Activated T-cell treated with anti-CD3 and anti-CD28 coated beads, Interleukin-2, amount 50 U/mL, for 4 hours (primary cell): Measurements from ENCODE around the gene FHIT. TPM values are rescaled to one million over a fixed set of nuclear protein-coding genes. Genes with fewer than 3 reads are reported as not detected.
A peak's percentile ranks its signal among the peaks of the same experiment; 100 is the strongest.

ENCODE experiments used
- ATAC-seq, 2 donors: fragments of 200-7000 bp; cut with Tn5 transposase; one replicate each; pipeline ENCODE4 v1.10.0; 2021
- DNase-seq: peaks from one replicate; pipeline ENCODE4 v3.0.0-alpha.2; 2020
- H3K27me3 Mint-ChIP-seq: one replicate; pipeline ENCODE4 v1.8.0; 2021; ENCODE audit warnings: low read depth, mixed read lengths
- H3K36me3 Mint-ChIP-seq: one replicate; pipeline ENCODE4 v1.8.0; 2022; ENCODE audit warnings: mixed read lengths; ENCODE audit not compliant: insufficient read depth
- H3K4me1 Mint-ChIP-seq: one replicate; pipeline ENCODE4 v1.8.0; 2021; ENCODE audit warnings: low read depth, mixed read lengths
- H3K4me3 Mint-ChIP-seq: one replicate; pipeline ENCODE4 v1.8.0; 2021; ENCODE audit warnings: mild to moderate bottlenecking, moderate library complexity, mixed read lengths
- H3K9me3 Mint-ChIP-seq: one replicate; pipeline ENCODE4 v1.8.0; 2021; ENCODE audit warnings: mixed read lengths
- total RNA-seq, 3 donors: library from RNA; stranded (reverse); gene quantifications; one replicate each; pipeline ENCODE4 v1.2.1, GENCODE V29; 2021

Gene FHIT
- total RNA-seq, 3 donors from 2014 or later = 0.66 to 5.5 (median 2.4) TPM

- H3K27me3 Mint-ChIP-seq = no peaks in the 10 kb centered on the region
- ATAC-seq (no peak), DNase-seq (no peak)
- no peak overlapping the region for H3K4me3 Mint-ChIP-seq
- peaks cover 9% of the 10 kb centered on the region for H3K9me3 Mint-ChIP-seq
- peaks cover 17% of the 10 kb centered on the region for H3K36me3 Mint-ChIP-seq
- H3K4me1 Mint-ChIP-seq = peaks cover 28% of the 10 kb centered on the region
Observed at GRCh38 chr3:59788133-59788532, 1463.1 kb downstream of the FHIT start.

- ATAC-seq (no peak), DNase-seq (no peak)
- Mint-ChIP-seq H3K36me3 (peaks cover 14% of the 10 kb centered on the region), H3K4me3 (no peak overlapping the region), H3K9me3 (peaks cover 9% of the 10 kb centered on the region), H3K4me1 (peaks cover 30% of the 10 kb centered on the region), H3K27me3 (no peaks in the 10 kb centered on the region)
Observed at GRCh38 chr3:59786374-59786773, 1464.9 kb downstream of the FHIT start.

- Mint-ChIP-seq H3K9me3 (peaks cover 9% of the 10 kb centered on the region), H3K4me3 (no peak overlapping the region), H3K4me1 (peaks cover 23% of the 10 kb centered on the region), H3K27me3 (no peaks in the 10 kb centered on the region), H3K36me3 (peaks cover 13% of the 10 kb centered on the region)
- ATAC-seq (no peak), DNase-seq (no peak)
Observed at GRCh38 chr3:59784164-59784563, 1467.1 kb downstream of the FHIT start.

- no peaks in the 10 kb centered on the region for H3K27me3 Mint-ChIP-seq
- no peak overlapping the region for H3K4me3 Mint-ChIP-seq
- H3K9me3 Mint-ChIP-seq = peaks cover 9% of the 10 kb centered on the region
- DNase-seq (no peak), ATAC-seq (peak; percentile 92 to 96)
- H3K36me3 Mint-ChIP-seq = peaks cover 13% of the 10 kb centered on the region
- H3K4me1 Mint-ChIP-seq = peaks cover 24% of the 10 kb centered on the region
Observed at GRCh38 chr3:59783468-59783988, 1467.7 kb downstream of the FHIT start.

GRCh38 chr3:59782664-59783063 is 1468.6 kb downstream of the FHIT start:
- peaks cover 9% of the 10 kb centered on the region for H3K36me3 Mint-ChIP-seq
- H3K27me3 Mint-ChIP-seq = no peaks in the 10 kb centered on the region
- DNase-seq = no peak
- ATAC-seq = no peak
- no peak overlapping the region for H3K4me3 Mint-ChIP-seq
- H3K4me1 Mint-ChIP-seq = peaks cover 31% of the 10 kb centered on the region
- peaks cover 9% of the 10 kb centered on the region for H3K9me3 Mint-ChIP-seq

GRCh38 chr3:59780209-59780608 is 1471.0 kb downstream of the FHIT start:
- Mint-ChIP-seq H3K27me3 (no peaks in the 10 kb centered on the region), H3K4me3 (no peak overlapping the region), H3K9me3 (peaks cover 3% of the 10 kb centered on the region), H3K36me3 (no peaks in the 10 kb centered on the region), H3K4me1 (peaks cover 49% of the 10 kb centered on the region)
- DNase-seq = no peak
- no peak for ATAC-seq

- no peak for DNase-seq
- no peak overlapping the region for H3K4me3 Mint-ChIP-seq
- peaks cover 2% of the 10 kb centered on the region for H3K9me3 Mint-ChIP-seq
- no peak for ATAC-seq
- H3K27me3 Mint-ChIP-seq = no peaks in the 10 kb centered on the region
- peaks cover 48% of the 10 kb centered on the region for H3K4me1 Mint-ChIP-seq
- H3K36me3 Mint-ChIP-seq = no peaks in the 10 kb centered on the region
Observed at GRCh38 chr3:59779260-59779659, 1472.0 kb downstream of the FHIT start.

- Mint-ChIP-seq H3K36me3 (no peaks in the 10 kb centered on the region), H3K27me3 (no peaks in the 10 kb centered on the region), H3K9me3 (no peaks in the 10 kb centered on the region), H3K4me3 (no peak overlapping the region), H3K4me1 (peaks cover 49% of the 10 kb centered on the region)
- ATAC-seq (peak; percentile 40 to 52), DNase-seq (no peak)
Observed at GRCh38 chr3:59777667-59778077, 1473.6 kb downstream of the FHIT start.

GRCh38 chr3:59777066-59777465 is 1474.2 kb downstream of the FHIT start:
- DNase-seq (no peak), ATAC-seq (no peak)
- Mint-ChIP-seq H3K4me1 (peaks cover 52% of the 10 kb centered on the region), H3K27me3 (no peaks in the 10 kb centered on the region), H3K4me3 (no peak overlapping the region), H3K36me3 (no peaks in the 10 kb centered on the region), H3K9me3 (no peaks in the 10 kb centered on the region)

- Mint-ChIP-seq H3K27me3 (no peaks in the 10 kb centered on the region), H3K4me3 (no peak overlapping the region), H3K36me3 (no peaks in the 10 kb centered on the region), H3K4me1 (peaks cover 62% of the 10 kb centered on the region), H3K9me3 (no peaks in the 10 kb centered on the region)
- DNase-seq (no peak), ATAC-seq (no peak)
Observed at GRCh38 chr3:59775761-59776325, 1475.4 kb downstream of the FHIT start.

- Mint-ChIP-seq H3K27me3 (no peaks in the 10 kb centered on the region), H3K9me3 (no peaks in the 10 kb centered on the region), H3K4me3 (no peak overlapping the region), H3K36me3 (no peaks in the 10 kb centered on the region), H3K4me1 (peaks cover 60% of the 10 kb centered on the region)
- no peak for ATAC-seq
- DNase-seq = no peak
Observed at GRCh38 chr3:59775106-59775505, 1476.1 kb downstream of the FHIT start.

GRCh38 chr3:59774634-59775033 is 1476.6 kb downstream of the FHIT start:
- ATAC-seq = no peak
- Mint-ChIP-seq H3K4me3 (no peak overlapping the region), H3K36me3 (no peaks in the 10 kb centered on the region), H3K4me1 (peaks cover 59% of the 10 kb centered on the region), H3K27me3 (no peaks in the 10 kb centered on the region), H3K9me3 (no peaks in the 10 kb centered on the region)
- no peak for DNase-seq

GRCh38 chr3:59774000-59774399 is 1477.3 kb downstream of the FHIT start:
- ATAC-seq (no peak), DNase-seq (no peak)
- Mint-ChIP-seq H3K4me1 (peaks cover 59% of the 10 kb centered on the region), H3K9me3 (no peaks in the 10 kb centered on the region), H3K27me3 (no peaks in the 10 kb centered on the region), H3K36me3 (no peaks in the 10 kb centered on the region), H3K4me3 (no peak overlapping the region)

GRCh38 chr3:59772416-59773408 is 1478.5 kb downstream of the FHIT start:
- ATAC-seq = peak; percentile 74 to 78
- Mint-ChIP-seq H3K4me1 (peaks cover 51% of the 10 kb centered on the region), H3K36me3 (no peaks in the 10 kb centered on the region)

More at GRCh38 chr3:59772416-59773408, 1478.5 kb downstream of the FHIT start:
- H3K27me3 Mint-ChIP-seq = no peaks in the 10 kb centered on the region
- H3K9me3 Mint-ChIP-seq = no peaks in the 10 kb centered on the region
- peak overlapping the region; percentile 61 for H3K4me3 Mint-ChIP-seq
- peak; percentile 14 for DNase-seq
